B cell (primary cell): ENCODE data around the gene ARHGAP19. TPM values are rescaled to one million over a fixed set of nuclear protein-coding genes. Genes with fewer than 3 reads are reported as not detected.

Experiments
- ATAC-seq: fragments of 200-7000 bp; cut with Tn5 transposase; one replicate; pipeline ENCODE4 v1.10.0; 2021; ENCODE audit warnings: low read depth, mild to moderate bottlenecking, moderate number of reproducible peaks, moderate library complexity
- CTCF ChIA-PET: fragments of 350-600 bp; sonication (Branson Sonifier 250); formaldehyde crosslinking; loops from one replicate; lab custom pipeline; 2021; ENCODE audit warnings: antibody characterized with exemption, inconsistent platforms; lab: Charles Lee
- POLR2A ChIA-PET: fragments of 350-600 bp; sonication (Branson Sonifier 250); formaldehyde crosslinking; loops from one replicate; lab custom pipeline; 2021; ENCODE audit warnings: antibody characterized with exemption; lab: Charles Lee
- DNase-seq: peaks from one replicate; pipeline ENCODE4 v3.0.0; 2013
- H2AFZ ChIP-seq: 2 replicates; pipeline ENCODE4 v1.6.1; 2012; ENCODE audit warnings: mild to moderate bottlenecking, low read depth, low read length; ENCODE audit not compliant: insufficient read depth, poor library complexity, severe bottlenecking
- H3K27ac ChIP-seq, 2 donors: 1 replicate in 1 of 2; 2 replicates in 1 of 2; pipeline ENCODE4 v1.5.1; 2012 to 2013; ENCODE audit warnings: low read length in 2 of 2, mild to moderate bottlenecking in 2 of 2, moderate library complexity in 1 of 2
- H3K27me3 ChIP-seq, 4 experiments: fragments of 200-600 bp in 1 of 4; sonication (generic) in 1 of 4; replicated peaks in 1 of 4; 1 replicate in 2 of 4; 2 replicates in 2 of 4; pipeline versions ENCODE4 v1.6.1 to v1.7.0; 2013 to 2016; ENCODE audit warnings: low read length in 3 of 4, mild to moderate bottlenecking in 2 of 4, mixed read lengths in 1 of 4, moderate library complexity in 1 of 4; ENCODE audit not compliant: insufficient read depth in 4 of 4, control insufficient read depth in 3 of 4; ENCODE audit errors: control extremely low read depth in 1 of 4
- H3K36me3 ChIP-seq, 2 experiments: replicated peaks in 1 of 2; 1 replicate in 1 of 2; 2 replicates in 1 of 2; pipeline versions ENCODE4 v1.6.1 to v1.7.1; 2013; ENCODE audit warnings: low read length in 1 of 2; ENCODE audit not compliant: insufficient read depth in 2 of 2, control insufficient read depth in 1 of 2; ENCODE audit errors: control extremely low read depth in 1 of 2, extremely low read depth in 1 of 2
- H3K4me1 ChIP-seq, 2 donors: fragments of 200-600 bp in 1 of 2; sonication (generic) in 1 of 2; 1 replicate in 1 of 2; 2 replicates in 1 of 2; pipeline versions ENCODE4 v1.5.1 to v1.6.1; 2013 to 2017; ENCODE audit warnings: low read length in 2 of 2; ENCODE audit not compliant: control insufficient read depth in 2 of 2, insufficient read depth in 2 of 2
- H3K4me2 ChIP-seq: replicated peaks from 2 replicates; pipeline ENCODE3; 2012; ENCODE audit warnings: mild to moderate bottlenecking, low read depth, low read length; ENCODE audit not compliant: poor library complexity, severe bottlenecking
- H3K4me3 ChIP-seq, 5 experiments: fragments of 200-600 bp in 1 of 5; sonication (generic) in 1 of 5; 1 replicate in 3 of 5; 2 replicates in 2 of 5; pipeline versions ENCODE4 v1.5.1 to v1.7.0; 2011 to 2016; ENCODE audit warnings: low read length in 4 of 5, mild to moderate bottlenecking in 4 of 5, low read depth in 2 of 5, control low read depth in 1 of 5, moderate library complexity in 1 of 5; ENCODE audit not compliant: insufficient read depth in 1 of 5; ENCODE audit errors: control extremely low read depth in 1 of 5, extremely low read depth in 1 of 5
- H3K79me2 ChIP-seq: fragments of 200-600 bp; sonication (generic); one replicate; pipeline ENCODE4 v1.6.0; 2016; ENCODE audit warnings: low read length; ENCODE audit not compliant: control insufficient read depth, insufficient read depth
- H3K9ac ChIP-seq: fragments of 200-600 bp; sonication (generic); 2 replicates; pipeline ENCODE4 v1.6.1; 2017; ENCODE audit warnings: mild to moderate bottlenecking, low read length, moderate library complexity
- H3K9me3 ChIP-seq, 3 donors: one replicate each; pipeline versions ENCODE4 v1.6.1 to v1.7.1; 2013; ENCODE audit warnings: low read length in 2 of 3; ENCODE audit not compliant: control insufficient read depth in 2 of 3, insufficient read depth in 1 of 3; ENCODE audit errors: control extremely low read depth in 1 of 3
- H4K20me1 ChIP-seq: 2 replicates; pipeline ENCODE4 v1.6.0; 2012; ENCODE audit warnings: mild to moderate bottlenecking, low read length; ENCODE audit not compliant: insufficient read depth, control insufficient read depth, poor library complexity, severe bottlenecking
- H3K27ac Mint-ChIP-seq: one replicate; pipeline ENCODE4 v1.8.0; 2021; ENCODE audit warnings: mixed read lengths
- H3K27me3 Mint-ChIP-seq: one replicate; pipeline ENCODE4 v1.8.0; 2021; ENCODE audit warnings: mixed read lengths
- H3K4me1 Mint-ChIP-seq: one replicate; pipeline ENCODE4 v1.8.0; 2021; ENCODE audit warnings: mixed read lengths
- H3K4me3 Mint-ChIP-seq: one replicate; pipeline ENCODE4 v1.8.0; 2021; ENCODE audit warnings: mixed read lengths
- H3K9me3 Mint-ChIP-seq: one replicate; pipeline ENCODE4 v1.8.0; 2022; ENCODE audit warnings: mixed read lengths; ENCODE audit not compliant: insufficient read depth
- CTCF ChIP-seq: fragments of 200-600 bp; IDR thresholded peaks from one replicate; pipeline ENCODE4 v1.8.0; 2022; ENCODE audit warnings: antibody characterized with exemption, mild to moderate bottlenecking
- EZH2 ChIP-seq: IDR thresholded peaks from 2 replicates; pipeline ENCODE4 v1.6.1; 2012; ENCODE audit warnings: borderline replicate concordance, low read depth, mild to moderate bottlenecking, moderate library complexity, low read length; ENCODE audit not compliant: insufficient read depth, poor library complexity, severe bottlenecking
- WGBS: methylation state at CpG from one replicate; pipeline ENCODE4 v1.1.5; 2013; ENCODE audit warnings: missing lambda C conversion rate; ENCODE audit not compliant: insufficient coverage; 5-methylcytosine and 5-hydroxymethylcytosine counted together
- intact Hi-C: fragments of 100-400 bp; cut with micrococcal nuclease; formaldehyde crosslinking; loops from one replicate; pipeline ENCODE4 v1.10.0; 2022
- polyA plus RNA-seq: library from polyadenylated mRNA; depleted of rRNA; stranded (reverse); fragments of >200 nt; gene quantifications from 2 replicates; pipeline ENCODE4 v1.2.3, GENCODE V29; 2012
- total RNA-seq, 2 donors: library from RNA; stranded (reverse); fragments of 120-200 nt in 1 of 2; gene quantifications; 1 replicate in 1 of 2; 2 replicates in 1 of 2; pipeline versions ENCODE4 v1.2.3 to v1.2.4, GENCODE V29; 2013 to 2022

Gene ARHGAP19
- total and polyA plus RNA-seq, 2 donors (not counting 1 experiment from before 2014, with no cell fraction given) = 6.4 to 22.5 TPM

GRCh38 chr10:97311111-97311626 lies 18.7 kb upstream of the ARHGAP19 start:
- Mint-ChIP-seq H3K4me3 (no peak overlapping the region), H3K4me1 (no peaks in the 10 kb centered on the region), H3K27ac (no peak overlapping the region), H3K27me3 (no peaks in the 10 kb centered on the region), H3K9me3 (no peaks in the 10 kb centered on the region)
- no peaks in the 10 kb centered on the region for H3K79me2 ChIP-seq
- intact Hi-C loops = no loop called here
- H2AFZ ChIP-seq = no peak overlapping the region
- TF ChIP-seq CTCF (no peak), EZH2 (no peak)
- H3K4me2 ChIP-seq = no peak overlapping the region
- ATAC-seq = no peak
- WGBS = 98% methylated on average over 4 of the region's 4 CpGs
- H4K20me1 ChIP-seq = no peaks in the 10 kb centered on the region
- no peak overlapping the region for H3K4me3 ChIP-seq
- no peak for DNase-seq
- ChIA-PET POLR2A (interaction anchor here (0.5 kb wide), 1 partner anchor 18 kb away, joined by 3 read pairs; no protein-coding TSS in a partner anchor), CTCF (interaction anchor here (1.6 kb wide), 1 partner anchor 9 kb away, joined by 7 read pairs; the partner anchor contains the start of gene FRAT1)
- H3K9me3 ChIP-seq = no peaks in the 10 kb centered on the region
- no peak overlapping the region for H3K27ac ChIP-seq
- no peaks in the 10 kb centered on the region for H3K36me3 ChIP-seq
- no peaks in the 10 kb centered on the region for H3K27me3 ChIP-seq
- no peaks in the 10 kb centered on the region for H3K4me1 ChIP-seq
- no peak overlapping the region for H3K9ac ChIP-seq

- intact Hi-C loops = no loop called here
- no peaks in the 10 kb centered on the region for H3K79me2 ChIP-seq
- TF ChIP-seq CTCF (no peak), EZH2 (no peak)
- no peaks in the 10 kb centered on the region for H3K4me1 ChIP-seq
- DNase-seq (no peak), ATAC-seq (no peak)
- no peaks in the 10 kb centered on the region for H3K27me3 ChIP-seq
- no peak overlapping the region for H3K27ac ChIP-seq
- H3K4me1 Mint-ChIP-seq = no peaks in the 10 kb centered on the region
- POLR2A ChIA-PET = no interaction called here
- no peak overlapping the region for H3K4me3 Mint-ChIP-seq
- no peak overlapping the region for H3K9ac ChIP-seq
- H4K20me1 ChIP-seq = no peaks in the 10 kb centered on the region
- H3K36me3 ChIP-seq = no peaks in the 10 kb centered on the region
- H3K4me2 ChIP-seq = no peak overlapping the region
- WGBS = 72% methylated on average over 4 of the region's 10 CpGs
- no peak overlapping the region for H2AFZ ChIP-seq
- no peak overlapping the region for H3K4me3 ChIP-seq
- no peak overlapping the region for H3K27ac Mint-ChIP-seq
- H3K9me3 ChIP-seq = no peaks in the 10 kb centered on the region
- CTCF ChIA-PET = interaction anchor here (1.3 kb wide), 1 partner anchor 30 kb away, joined by 5 read pairs; no protein-coding TSS in a partner anchor
- no peaks in the 10 kb centered on the region for H3K27me3 Mint-ChIP-seq
- no peaks in the 10 kb centered on the region for H3K9me3 Mint-ChIP-seq
These were observed 15.7 kb upstream of the ARHGAP19 start for GRCh38 chr10:97307866-97308780.
